ENCODE measurements around the gene MAT2A.

MAT2A gene

DNA sequence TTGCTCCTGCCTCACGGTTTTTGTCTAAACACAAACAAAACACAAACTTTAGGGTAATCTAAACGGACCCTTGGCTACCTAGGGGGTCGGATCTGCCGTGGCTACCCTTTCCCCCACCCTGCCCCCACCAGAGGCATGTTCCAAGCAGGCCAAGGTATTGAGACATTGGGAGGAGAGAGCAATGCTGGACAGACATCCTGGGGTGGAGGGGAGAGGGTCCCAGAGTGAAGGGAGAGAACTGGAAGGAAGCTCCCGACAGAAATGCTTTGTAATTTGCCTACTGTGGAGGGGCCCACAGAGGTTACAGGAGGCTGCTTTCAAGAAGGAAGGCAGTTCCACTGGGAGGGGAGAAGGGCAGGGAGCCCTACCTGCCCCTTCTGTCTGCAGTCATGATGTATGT lies 13.9 kb upstream of the MAT2A start:
- TF ChIP-seq, protein P1, sequence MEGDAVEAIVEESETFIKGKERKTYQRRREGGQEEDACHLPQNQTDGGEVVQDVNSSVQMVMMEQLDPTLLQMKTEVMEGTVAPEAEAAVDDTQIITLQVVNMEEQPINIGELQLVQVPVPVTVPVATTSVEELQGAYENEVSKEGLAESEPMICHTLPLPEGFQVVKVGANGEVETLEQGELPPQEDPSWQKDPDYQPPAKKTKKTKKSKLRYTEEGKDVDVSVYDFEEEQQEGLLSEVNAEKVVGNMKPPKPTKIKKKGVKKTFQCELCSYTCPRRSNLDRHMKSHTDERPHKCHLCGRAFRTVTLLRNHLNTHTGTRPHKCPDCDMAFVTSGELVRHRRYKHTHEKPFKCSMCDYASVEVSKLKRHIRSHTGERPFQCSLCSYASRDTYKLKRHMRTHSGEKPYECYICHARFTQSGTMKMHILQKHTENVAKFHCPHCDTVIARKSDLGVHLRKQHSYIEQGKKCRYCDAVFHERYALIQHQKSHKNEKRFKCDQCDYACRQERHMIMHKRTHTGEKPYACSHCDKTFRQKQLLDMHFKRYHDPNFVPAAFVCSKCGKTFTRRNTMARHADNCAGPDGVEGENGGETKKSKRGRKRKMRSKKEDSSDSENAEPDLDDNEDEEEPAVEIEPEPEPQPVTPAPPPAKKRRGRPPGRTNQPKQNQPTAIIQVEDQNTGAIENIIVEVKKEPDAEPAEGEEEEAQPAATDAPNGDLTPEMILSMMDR (IDR thresholded peaks at IDR 0.05; ENCODE audit: control insufficient read depth, extremely low read depth, insufficient read depth) = no peak
- H3K4me3 ChIP-seq (ENCODE audit: low read depth, low read length) = no peak overlapping the region
- no peak for DNase-seq (ENCODE audit: low read depth)

DNA sequence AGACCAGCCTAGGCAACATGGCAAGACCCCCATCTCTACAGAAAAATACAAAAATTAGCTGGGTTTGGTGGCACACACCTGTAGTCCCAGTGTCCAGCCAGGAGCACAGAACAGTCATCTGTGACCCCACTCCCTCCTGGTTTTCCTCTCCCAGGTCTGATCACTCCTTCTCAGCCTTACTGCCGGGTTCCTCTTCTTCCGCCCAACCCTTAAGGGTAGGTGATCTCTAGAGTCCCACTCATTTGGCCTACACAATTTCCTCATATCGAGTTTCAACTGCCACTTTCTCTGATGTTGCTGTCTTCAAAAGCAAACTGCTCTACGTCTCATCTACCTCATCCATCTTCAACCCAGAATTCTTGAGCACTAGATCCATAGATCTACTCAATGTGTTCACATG lies 13.4 kb upstream of the MAT2A start:
- TF ChIP-seq, protein P1 (IDR thresholded peaks at IDR 0.05; ENCODE audit: control insufficient read depth, extremely low read depth, insufficient read depth) = no peak
- no peak for DNase-seq (ENCODE audit: low read depth)
- no peak overlapping the region for H3K4me3 ChIP-seq (ENCODE audit: low read depth, low read length)

DNA sequence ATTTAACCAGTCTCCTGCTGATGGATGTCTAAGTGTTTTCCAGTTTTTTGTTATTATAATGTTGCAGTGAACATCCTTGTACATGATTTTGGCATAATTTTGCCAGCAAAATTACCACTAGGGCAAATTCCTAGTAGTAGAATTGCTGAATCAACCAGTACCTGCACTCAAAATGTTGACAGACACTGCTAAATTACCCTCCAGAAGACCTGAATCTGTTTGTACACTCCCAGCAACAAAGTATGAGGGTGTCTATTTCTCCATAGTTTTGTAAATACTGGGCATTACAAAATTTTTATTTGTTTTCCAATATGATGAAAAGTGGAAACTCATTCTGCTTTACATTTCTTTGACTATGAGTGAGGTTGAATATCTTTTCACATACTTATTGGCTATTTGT lies 11.2 kb upstream of the MAT2A start:
- no peak for DNase-seq (ENCODE audit: low read depth)
- no peak overlapping the region for H3K4me3 ChIP-seq (ENCODE audit: low read depth, low read length)
- TF ChIP-seq, protein P1 (IDR thresholded peaks at IDR 0.05; ENCODE audit: control insufficient read depth, extremely low read depth, insufficient read depth) = no peak

DNA sequence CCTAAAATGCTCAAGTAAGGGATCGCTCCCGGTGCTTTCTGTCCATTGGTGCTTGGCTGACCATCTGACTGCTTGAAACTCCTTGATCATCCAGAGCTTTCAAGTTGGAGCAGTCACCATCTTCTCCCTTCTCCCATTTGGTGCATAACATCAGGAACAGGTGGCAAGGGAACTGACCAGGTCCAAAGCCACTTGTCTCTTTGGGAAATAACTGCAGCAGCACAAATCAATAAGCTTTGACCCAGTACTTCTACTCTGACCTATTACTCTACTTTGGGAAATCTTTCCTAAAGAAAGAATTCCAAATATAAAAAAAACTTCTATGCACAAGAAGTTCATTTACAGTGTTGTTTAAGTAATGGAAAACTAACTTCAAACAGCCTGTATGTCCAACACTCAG lies 10.6 kb upstream of the MAT2A start:
- TF ChIP-seq, protein P1 (IDR thresholded peaks at IDR 0.05; ENCODE audit: control insufficient read depth, extremely low read depth, insufficient read depth) = no peak
- no peak overlapping the region for H3K4me3 ChIP-seq (ENCODE audit: low read depth, low read length)
- DNase-seq (ENCODE audit: low read depth) = no peak

DNA sequence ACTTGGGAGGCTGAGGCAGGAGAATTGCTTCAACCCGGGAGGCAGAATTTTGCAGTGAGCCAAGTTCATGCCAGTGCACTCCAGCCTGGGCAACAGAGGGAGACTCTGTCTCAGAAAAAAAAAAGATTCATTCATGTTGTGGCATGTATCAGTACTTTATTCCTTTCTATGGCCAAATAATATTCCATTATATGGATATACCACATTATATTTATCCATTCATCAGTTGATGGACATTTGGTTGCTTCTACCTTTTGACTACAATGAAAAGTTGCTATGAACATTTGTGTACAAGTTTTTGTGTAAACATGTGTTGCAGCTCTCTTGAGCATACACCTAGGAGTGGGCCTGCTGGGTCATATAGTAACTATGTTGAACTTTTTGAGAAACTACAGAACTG lies 9.2 kb upstream of the MAT2A start:
- no peak for DNase-seq (ENCODE audit: low read depth)
- TF ChIP-seq, protein P1 (IDR thresholded peaks at IDR 0.05; ENCODE audit: control insufficient read depth, extremely low read depth, insufficient read depth) = no peak
- H3K4me3 ChIP-seq (ENCODE audit: low read depth, low read length) = no peak overlapping the region

DNA sequence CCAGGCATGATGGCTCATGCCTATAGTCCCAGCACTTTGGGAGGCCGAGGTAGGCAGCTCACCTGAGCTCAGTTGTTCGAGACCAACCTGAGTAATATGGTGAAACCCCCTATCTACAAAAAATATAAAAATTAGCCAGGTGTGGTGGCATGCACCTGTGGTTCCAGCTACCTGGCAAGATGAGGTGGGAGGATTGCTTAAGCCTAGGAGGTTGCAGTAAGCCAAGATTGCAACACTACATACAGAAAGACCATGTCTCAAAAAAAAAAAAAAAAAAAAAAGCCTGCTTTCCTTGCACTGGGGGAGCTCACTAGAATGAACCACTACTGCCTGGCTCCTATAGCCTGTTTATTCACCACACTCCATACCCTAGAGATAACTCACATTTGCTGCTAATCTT lies 7.4 kb upstream of the MAT2A start:
- DNase-seq (ENCODE audit: low read depth) = no peak
- TF ChIP-seq, protein P1 (IDR thresholded peaks at IDR 0.05; ENCODE audit: control insufficient read depth, extremely low read depth, insufficient read depth) = no peak
- H3K4me3 ChIP-seq (ENCODE audit: low read depth, low read length) = no peak overlapping the region

DNA sequence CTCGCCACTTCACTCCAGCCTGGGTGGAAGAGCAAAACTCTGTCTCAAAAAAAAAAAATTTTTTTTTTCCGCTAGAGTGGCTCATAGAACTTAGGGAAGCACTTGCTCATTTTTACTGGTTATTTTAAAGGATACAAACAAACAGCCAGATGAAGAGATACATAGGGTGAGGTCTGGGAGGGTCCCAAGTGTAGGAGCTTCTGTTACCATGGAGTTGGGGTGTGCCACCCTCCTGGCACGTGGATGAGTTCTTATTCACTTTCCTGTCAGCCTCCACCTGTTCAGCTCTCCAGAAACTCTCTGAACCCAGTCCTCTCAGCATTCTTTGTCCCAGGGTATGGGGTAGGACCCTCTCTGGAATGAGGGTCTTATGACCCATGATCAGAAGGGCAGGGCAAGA lies 4.9 kb upstream of the MAT2A start:
- H3K4me3 ChIP-seq (ENCODE audit: low read depth, low read length) = no peak overlapping the region
- no peak for DNase-seq (ENCODE audit: low read depth)
- TF ChIP-seq, protein P1 (IDR thresholded peaks at IDR 0.05; ENCODE audit: control insufficient read depth, extremely low read depth, insufficient read depth) = no peak

All from LNCaP clone FGC (cell line).